ENCODE results near the gene TNF.

TNF gene

GRCh38 chr6:31568537-31568961 lies 6.8 kb upstream of the TNF start:
- FAIRE-seq: peak; percentile 100

GRCh38 chr6:31569861-31570536 lies 5.4 kb upstream of the TNF start:
- DNase-seq (ENCODE audit: extremely low spot score, insufficient read length, low read depth) (no peak), FAIRE-seq (peak; percentile 15)

More at GRCh38 chr6:31568537-31568961, 6.8 kb upstream of the TNF start:
- peak; percentile 57 for DNase-seq (ENCODE audit: extremely low spot score, insufficient read length, low read depth)

- no peak for DNase-seq (ENCODE audit: extremely low spot score, insufficient read length, low read depth)
These were observed 3.1 kb upstream of the TNF start, which contains the start of gene LTA for GRCh38 chr6:31572041-31572911. LTA (plus strand) TSS chr6:31572289; CDS start chr6:31572743, 454 bp downstream.

GRCh38 chr6:31573239-31574105 lies 1.9 kb upstream of the TNF start:
- FAIRE-seq (no peak), DNase-seq (ENCODE audit: extremely low spot score, insufficient read length, low read depth) (no peak)

More at GRCh38 chr6:31572041-31572911, 3.1 kb upstream of the TNF start, which contains the start of gene LTA:
- FAIRE-seq: peak; percentile 95

GRCh38 chr6:31574106-31575061 lies 981 bp upstream of the TNF start:
- DNase-seq (ENCODE audit: extremely low spot score, insufficient read length, low read depth) (no peak), FAIRE-seq (peak; percentile 58)

GRCh38 chr6:31575952-31576685 lies 754 bp downstream of the TNF start:
- FAIRE-seq (peak; percentile 82), DNase-seq (ENCODE audit: extremely low spot score, insufficient read length, low read depth) (no peak)

GRCh38 chr6:31576897-31577578 lies 1.7 kb downstream of the TNF start:
- FAIRE-seq (peak; percentile 87), DNase-seq (ENCODE audit: extremely low spot score, insufficient read length, low read depth) (no peak)

- DNase-seq (ENCODE audit: extremely low spot score, insufficient read length, low read depth): no peak
- FAIRE-seq: no peak
These were observed 2.2 kb downstream of the TNF start for GRCh38 chr6:31577579-31577966.

GRCh38 chr6:31578184-31579118 lies 3.1 kb downstream of the TNF start:
- peak; percentile 29 for FAIRE-seq
- no peak for DNase-seq (ENCODE audit: extremely low spot score, insufficient read length, low read depth)

- DNase-seq (ENCODE audit: extremely low spot score, insufficient read length, low read depth) (no peak), FAIRE-seq (no peak)
These were observed 3.7 kb downstream of the TNF start for GRCh38 chr6:31579119-31579505.

- DNase-seq (ENCODE audit: extremely low spot score, insufficient read length, low read depth) (no peak), FAIRE-seq (peak; percentile 59)
These were observed 4.4 kb downstream of the TNF start for GRCh38 chr6:31579546-31580437.

GRCh38 chr6:31580438-31580740 lies 5.0 kb downstream of the TNF start:
- no peak for DNase-seq (ENCODE audit: extremely low spot score, insufficient read length, low read depth)
- FAIRE-seq: no peak

GRCh38 chr6:31580807-31581433 lies 5.6 kb downstream of the TNF start:
- peak; percentile 83 for FAIRE-seq
- DNase-seq (ENCODE audit: extremely low spot score, insufficient read length, low read depth): no peak

GRCh38 chr6:31581434-31582229 lies 6.3 kb downstream of the TNF start:
- DNase-seq (ENCODE audit: extremely low spot score, insufficient read length, low read depth) (no peak), FAIRE-seq (no peak)

- DNase-seq (ENCODE audit: extremely low spot score, insufficient read length, low read depth): no peak
- FAIRE-seq: peak; percentile 39
These were observed 6.9 kb downstream of the TNF start, which contains the start of gene LTB for GRCh38 chr6:31582230-31582643. LTB (minus strand) TSS chr6:31582424; CDS start chr6:31582417, 7 bp downstream.

Data from GM18507 (cell line).